Chondrocyte (in vitro differentiated cells): ENCODE measurements around the gene OR7D2. TPM values are rescaled to one million over a fixed set of nuclear protein-coding genes. Genes with fewer than 3 reads are reported as not detected.
"Not testable (repeated sequence)": the region's sequence is repeated elsewhere in the genome, so short reads cannot be mapped to it uniquely, and the experiment has no call there.

Experiments
- DNase-seq: peaks from one replicate; pipeline ENCODE4 v3.0.0; 2021; ENCODE audit warnings: mixed read lengths, low spot score
- H3K27ac Mint-ChIP-seq: one replicate; pipeline ENCODE4 v1.8.0; 2021; ENCODE audit warnings: mild to moderate bottlenecking, moderate library complexity, mixed read lengths; ENCODE audit not compliant: unreplicated experiment
- H3K27me3 Mint-ChIP-seq: 2 replicates; pipeline ENCODE4 v1.8.0; 2021; ENCODE audit warnings: low read depth, mixed read lengths
- H3K36me3 Mint-ChIP-seq: 2 replicates; pipeline ENCODE4 v1.8.0; 2021; ENCODE audit warnings: low read depth, mixed read lengths
- H3K4me1 Mint-ChIP-seq: 2 replicates; pipeline ENCODE4 v1.8.0; 2021; ENCODE audit warnings: low read depth, mild to moderate bottlenecking, mixed read lengths
- H3K4me3 Mint-ChIP-seq: one replicate; pipeline ENCODE4 v1.8.0; 2021; ENCODE audit warnings: mild to moderate bottlenecking, moderate library complexity, mixed read lengths; ENCODE audit not compliant: unreplicated experiment
- H3K9me3 Mint-ChIP-seq: 2 replicates; pipeline ENCODE4 v1.8.0; 2021; ENCODE audit warnings: low read depth, mixed read lengths
- total RNA-seq: library from RNA; stranded (reverse); gene quantifications from 3 replicates; pipeline ENCODE4 v1.2.1, GENCODE V29; 2021
- TF ChIP-seq, protein P1 (sequence below): fragments of 200-600 bp; sonication (generic); IDR thresholded peaks from 2 replicates; pipeline ENCODE4 v1.5.0; 2021; ENCODE audit warnings: antibody characterized with exemption, mild to moderate bottlenecking, moderate library complexity

Gene OR7D2
- total RNA-seq, 1 donor from 2014 or later: 0.60 TPM

GRCh38 chr19:9187191-9187590 is 8.4 kb downstream of the OR7D2 start:
- no peak for DNase-seq
- Mint-ChIP-seq H3K4me1 (no peaks in the 10 kb centered on the region), H3K4me3 (no peak overlapping the region), H3K27ac (no peak overlapping the region), H3K27me3 (no peaks in the 10 kb centered on the region), H3K9me3 (peaks cover 14% of the 10 kb centered on the region), H3K36me3 (peaks cover 11% of the 10 kb centered on the region)
- TF ChIP-seq, protein P1, sequence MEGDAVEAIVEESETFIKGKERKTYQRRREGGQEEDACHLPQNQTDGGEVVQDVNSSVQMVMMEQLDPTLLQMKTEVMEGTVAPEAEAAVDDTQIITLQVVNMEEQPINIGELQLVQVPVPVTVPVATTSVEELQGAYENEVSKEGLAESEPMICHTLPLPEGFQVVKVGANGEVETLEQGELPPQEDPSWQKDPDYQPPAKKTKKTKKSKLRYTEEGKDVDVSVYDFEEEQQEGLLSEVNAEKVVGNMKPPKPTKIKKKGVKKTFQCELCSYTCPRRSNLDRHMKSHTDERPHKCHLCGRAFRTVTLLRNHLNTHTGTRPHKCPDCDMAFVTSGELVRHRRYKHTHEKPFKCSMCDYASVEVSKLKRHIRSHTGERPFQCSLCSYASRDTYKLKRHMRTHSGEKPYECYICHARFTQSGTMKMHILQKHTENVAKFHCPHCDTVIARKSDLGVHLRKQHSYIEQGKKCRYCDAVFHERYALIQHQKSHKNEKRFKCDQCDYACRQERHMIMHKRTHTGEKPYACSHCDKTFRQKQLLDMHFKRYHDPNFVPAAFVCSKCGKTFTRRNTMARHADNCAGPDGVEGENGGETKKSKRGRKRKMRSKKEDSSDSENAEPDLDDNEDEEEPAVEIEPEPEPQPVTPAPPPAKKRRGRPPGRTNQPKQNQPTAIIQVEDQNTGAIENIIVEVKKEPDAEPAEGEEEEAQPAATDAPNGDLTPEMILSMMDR: no peak

DNA sequence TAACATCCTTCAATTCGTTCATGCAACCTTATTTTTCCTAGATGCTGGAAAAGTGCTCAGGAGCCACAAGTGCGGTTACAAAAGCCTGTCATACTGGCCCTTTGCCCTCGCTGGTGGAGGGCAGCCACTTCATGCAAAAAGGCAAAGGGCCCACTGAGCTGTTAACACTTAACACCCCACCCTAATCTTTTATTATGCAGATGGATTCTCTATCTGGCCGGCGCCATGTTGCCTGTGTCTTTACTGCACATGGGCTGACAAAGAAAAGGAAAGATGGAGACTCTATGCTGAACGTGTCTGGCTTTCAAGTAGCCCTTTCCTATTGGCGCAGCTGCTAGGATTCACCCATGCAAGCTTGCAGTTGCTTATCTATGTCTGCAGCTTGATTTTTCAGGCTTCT is 10.8 kb downstream of the OR7D2 start:
- Mint-ChIP-seq H3K4me1 (no peaks in the 10 kb centered on the region), H3K9me3 (peaks cover 14% of the 10 kb centered on the region), H3K27me3 (no peaks in the 10 kb centered on the region), H3K27ac (no peak overlapping the region), H3K4me3 (no peak overlapping the region), H3K36me3 (peaks cover 11% of the 10 kb centered on the region)
- TF ChIP-seq, protein P1: no peak
- no peak for DNase-seq

DNA sequence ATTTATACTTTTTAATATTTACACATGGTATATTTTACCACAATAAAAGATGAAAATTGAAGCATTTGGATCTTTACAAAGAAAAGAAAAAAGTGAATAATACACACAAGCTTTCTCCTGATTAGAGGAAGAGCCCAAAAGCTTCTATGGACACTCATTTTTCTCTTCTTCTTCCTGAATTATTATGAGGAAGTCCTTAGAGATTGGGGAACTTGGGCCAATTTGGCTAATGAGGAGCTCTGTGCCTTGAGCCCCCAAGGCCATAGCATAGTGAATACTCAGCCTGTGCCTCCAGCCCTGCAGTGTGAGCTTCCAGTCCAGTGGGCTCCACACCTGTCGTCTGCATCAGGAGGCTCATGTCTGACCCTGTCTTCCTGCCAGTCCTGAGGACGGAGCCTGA is 19.3 kb downstream of the OR7D2 start:
- not testable (repeated sequence) for H3K4me1 Mint-ChIP-seq, DNase-seq, H3K27me3 Mint-ChIP-seq, H3K36me3 Mint-ChIP-seq, H3K27ac Mint-ChIP-seq, H3K9me3 Mint-ChIP-seq, H3K4me3 Mint-ChIP-seq

- Mint-ChIP-seq H3K36me3 (no peaks in the 10 kb centered on the region), H3K4me3 (peak overlapping the region; percentile 59), H3K4me1 (peaks cover 6% of the 10 kb centered on the region), H3K9me3 (no peaks in the 10 kb centered on the region), H3K27ac (no peak overlapping the region), H3K27me3 (no peaks in the 10 kb centered on the region)
- no peak for DNase-seq
- TF ChIP-seq, protein P1: peak; percentile 95
These were observed 26.8 kb downstream of the OR7D2 start for GRCh38 chr19:9205501-9206113.

DNA sequence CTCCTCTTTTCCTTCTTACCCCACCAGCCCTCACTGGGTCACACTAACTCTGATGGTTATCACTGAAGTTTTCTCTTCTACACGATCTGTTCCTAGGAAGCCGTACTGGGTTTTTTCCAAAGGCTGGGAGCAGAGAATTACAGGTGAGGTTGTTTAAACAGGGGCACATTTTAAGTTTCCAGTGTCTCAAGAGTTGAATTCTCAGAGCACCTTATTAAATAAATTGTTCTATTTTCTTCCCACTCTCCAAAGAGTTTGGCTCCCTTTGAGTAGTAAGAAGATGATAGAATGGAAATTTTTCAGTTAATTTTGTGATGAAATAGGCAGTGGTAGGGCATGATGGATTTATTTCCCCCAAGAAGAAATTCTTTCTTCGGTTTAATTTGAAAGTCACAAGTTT is 40.7 kb downstream of the OR7D2 start, which contains the start of gene OR7D4:
Gene OR7D4 (minus strand): TSS at position 101 of the 400 bp plus-strand sequence. CDS start 4,752 bp downstream, outside the sequence.
- no peak for DNase-seq
- H3K36me3 Mint-ChIP-seq: peaks cover 3% of the 10 kb centered on the region
- H3K4me3 Mint-ChIP-seq: no peak within 1 kb of the TSS
- TF ChIP-seq, protein P1: no peak
- no peaks in the 10 kb centered on the region for H3K4me1 Mint-ChIP-seq
- no peak within 1 kb of the TSS for H3K27ac Mint-ChIP-seq
- H3K9me3 Mint-ChIP-seq: peaks cover 29% of the 10 kb centered on the region
- H3K27me3 Mint-ChIP-seq: no peaks in the 10 kb centered on the region

Other genes starting within 250 kb of the OR7D2 start
- not detected in 3 replicates for gene MUC16, start 168.6 kb upstream of the OR7D2 start, total RNA-seq
- gene OR1M1, start 91.9 kb upstream of the OR7D2 start, total RNA-seq: not detected in 3 replicates
- gene OR7G2, start 71.5 kb upstream of the OR7D2 start, total RNA-seq: not detected in 3 replicates
- not detected in 3 replicates for gene OR7G1, start 63.2 kb upstream of the OR7D2 start, total RNA-seq
- gene OR7G3, start 52.0 kb upstream of the OR7D2 start, total RNA-seq: not detected in 3 replicates
- gene ZNF317, start 38.6 kb upstream of the OR7D2 start, total RNA-seq: 21.6 to 23.0 TPM (median 22.0 TPM) in 3 replicates
- gene OR7D4, start 40.6 kb downstream of the OR7D2 start, total RNA-seq: not detected in 3 replicates
- gene OR7E24, start 72.0 kb downstream of the OR7D2 start, total RNA-seq: not detected in 3 replicates
- gene ZNF699, start 130.9 kb downstream of the OR7D2 start, total RNA-seq: 6.9 to 12.2 TPM (median 10.5 TPM) in 3 replicates
- gene ZNF559, start 145.2 kb downstream of the OR7D2 start, total RNA-seq: 9.9 to 16.6 TPM (median 10.8 TPM) in 3 replicates
- 3.7 to 8.5 TPM (median 4.4 TPM) in 3 replicates for gene ZNF177, start 184.0 kb downstream of the OR7D2 start, total RNA-seq